ENCODE measurements around the gene MAML3. TPM values are rescaled to one million over a fixed set of nuclear protein-coding genes. Genes with fewer than 3 reads are reported as not detected.

Gene MAML3
- total RNA-seq, 2 donors from 2014 or later = 9.3 to 10.1 TPM

GRCh38 chr4:140121646-140122045 lies 32.3 kb downstream of the MAML3 start:
- no peaks in the 10 kb centered on the region for H3K27me3 ChIP-seq
- DNase-seq = no peak
- no peak overlapping the region for H3K9ac ChIP-seq (ENCODE audit: low read depth in 2 of 2, low read length in 2 of 2)
- H3K4me1 ChIP-seq = no peaks in the 10 kb centered on the region
- no peaks in the 10 kb centered on the region for H3K9me3 ChIP-seq
- no peak overlapping the region for H3K4me3 ChIP-seq
- intact Hi-C loops (cut with DNase I) = no loop called here
- no peak overlapping the region for H3K27ac ChIP-seq
- TF ChIP-seq CTCF (IDR thresholded peaks at IDR 0.05) = no peak
- H3K36me3 ChIP-seq = no peaks in the 10 kb centered on the region

GRCh38 chr4:140118931-140119640 lies 34.9 kb downstream of the MAML3 start:
- no peak for DNase-seq
- Histone ChIP-seq H3K36me3 (no peaks in the 10 kb centered on the region), H3K27me3 (no peaks in the 10 kb centered on the region), H3K4me3 (no peak overlapping the region), H3K27ac (no peak overlapping the region), H3K4me1 (no peaks in the 10 kb centered on the region), H3K9ac (ENCODE audit: low read depth in 2 of 2, low read length in 2 of 2) (no peak overlapping the region), H3K9me3 (no peaks in the 10 kb centered on the region)
- intact Hi-C loops (cut with DNase I) = no loop called here
- no peak for TF ChIP-seq CTCF (IDR thresholded peaks at IDR 0.05)

- Histone ChIP-seq H3K27me3 (no peaks in the 10 kb centered on the region), H3K9ac (ENCODE audit: low read depth in 2 of 2, low read length in 2 of 2) (no peak overlapping the region), H3K9me3 (no peaks in the 10 kb centered on the region), H3K4me1 (no peaks in the 10 kb centered on the region), H3K4me3 (no peak overlapping the region), H3K36me3 (no peaks in the 10 kb centered on the region), H3K27ac (no peak overlapping the region)
- intact Hi-C loops (cut with DNase I) = no loop called here
- no peak for TF ChIP-seq CTCF (IDR thresholded peaks at IDR 0.05)
- DNase-seq = no peak
These were observed 36.0 kb downstream of the MAML3 start for GRCh38 chr4:140117947-140118346.

- H3K36me3 ChIP-seq = no peaks in the 10 kb centered on the region
- H3K4me1 ChIP-seq = no peaks in the 10 kb centered on the region
- TF ChIP-seq CTCF (IDR thresholded peaks at IDR 0.05) = no peak
- intact Hi-C loops (cut with DNase I) = no loop called here
- no peak for DNase-seq
- no peak overlapping the region for H3K27ac ChIP-seq
- H3K4me3 ChIP-seq = no peak overlapping the region
- H3K27me3 ChIP-seq = no peaks in the 10 kb centered on the region
- no peak overlapping the region for H3K9ac ChIP-seq (ENCODE audit: low read depth in 2 of 2, low read length in 2 of 2)
- no peaks in the 10 kb centered on the region for H3K9me3 ChIP-seq
These were observed 37.4 kb downstream of the MAML3 start for GRCh38 chr4:140116442-140117104.

- DNase-seq = no peak
- Histone ChIP-seq H3K9ac (ENCODE audit: low read depth in 2 of 2, low read length in 2 of 2) (no peak overlapping the region), H3K27ac (no peak overlapping the region), H3K4me1 (peaks cover 4% of the 10 kb centered on the region), H3K36me3 (no peaks in the 10 kb centered on the region), H3K9me3 (no peaks in the 10 kb centered on the region), H3K4me3 (no peak overlapping the region), H3K27me3 (no peaks in the 10 kb centered on the region)
- no peak for TF ChIP-seq CTCF (IDR thresholded peaks at IDR 0.05)
- intact Hi-C loops (cut with DNase I) = no loop called here
These were observed 38.8 kb downstream of the MAML3 start for GRCh38 chr4:140115140-140115539.
